ENCODE data around the gene SPEM3. TPM values are rescaled to one million over a fixed set of nuclear protein-coding genes. Genes with fewer than 3 reads are reported as not detected.

The SPEM3 gene
- polyA plus RNA-seq, 6 donors from 2014 or later = not detected

DNA sequence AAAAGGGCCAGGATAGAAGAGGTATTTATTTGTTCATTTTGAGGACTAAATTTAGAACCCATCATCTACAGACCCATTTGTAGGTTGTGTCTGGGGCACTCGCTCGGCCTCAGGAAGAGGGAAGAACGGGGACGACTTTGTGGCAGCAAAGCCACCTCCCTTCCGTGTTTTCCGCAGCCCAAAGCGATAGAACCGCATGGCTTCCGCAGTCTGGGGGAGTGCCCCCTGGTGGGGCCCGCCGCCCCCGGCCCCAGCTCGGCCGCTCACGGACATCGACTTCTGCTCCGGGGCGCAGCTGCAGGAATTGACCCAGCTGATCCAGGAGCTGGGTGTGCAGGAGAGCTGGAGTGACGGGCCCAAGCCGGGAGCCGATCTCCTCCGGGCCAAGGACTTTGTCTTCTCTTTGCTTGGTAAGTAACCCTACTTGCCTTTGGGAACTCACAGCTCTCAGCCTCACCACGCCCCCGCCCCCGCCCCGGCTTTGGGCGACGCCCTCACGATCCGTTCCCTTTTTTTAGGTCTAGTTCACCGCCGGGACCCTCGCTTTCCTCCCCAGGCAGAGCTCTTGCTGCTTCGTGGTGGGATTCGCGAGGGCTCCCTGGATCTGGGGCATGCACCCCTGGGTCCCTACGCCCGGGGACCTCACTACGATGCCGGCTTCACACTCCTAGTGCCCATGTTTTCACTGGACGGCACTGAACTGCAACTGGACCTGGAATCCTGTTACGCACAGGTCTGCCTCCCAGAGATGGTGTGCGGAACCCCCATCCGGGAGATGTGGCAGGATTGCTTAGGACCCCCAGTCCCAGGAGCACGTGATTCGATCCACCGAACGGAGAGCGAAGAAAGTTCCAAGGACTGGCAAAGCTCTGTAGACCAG, 7.3 kb downstream of the SPEM3 start:
- Mint-ChIP-seq H3K4me1 (peaks cover 31 to 52% (median 50%) of the 10 kb centered on the region in 3 donors), H3K36me3 (peaks cover 0 to 23% of the 10 kb centered on the region in 2 donors), H3K27ac (peak overlapping the region; percentile 87 to 98 (median 98)), H3K27me3 (peaks cover 12 to 30% (median 30%) of the 10 kb centered on the region in 3 donors), H3K9me3 (no peaks in the 10 kb centered on the region), H3K4me3 (peak overlapping the region; percentile 87 to 99 (median 95))
- DNase-seq = no peak
- peak; percentile 27 to 29 for ATAC-seq (ENCODE audit: low read depth in 2 of 2)

DNA sequence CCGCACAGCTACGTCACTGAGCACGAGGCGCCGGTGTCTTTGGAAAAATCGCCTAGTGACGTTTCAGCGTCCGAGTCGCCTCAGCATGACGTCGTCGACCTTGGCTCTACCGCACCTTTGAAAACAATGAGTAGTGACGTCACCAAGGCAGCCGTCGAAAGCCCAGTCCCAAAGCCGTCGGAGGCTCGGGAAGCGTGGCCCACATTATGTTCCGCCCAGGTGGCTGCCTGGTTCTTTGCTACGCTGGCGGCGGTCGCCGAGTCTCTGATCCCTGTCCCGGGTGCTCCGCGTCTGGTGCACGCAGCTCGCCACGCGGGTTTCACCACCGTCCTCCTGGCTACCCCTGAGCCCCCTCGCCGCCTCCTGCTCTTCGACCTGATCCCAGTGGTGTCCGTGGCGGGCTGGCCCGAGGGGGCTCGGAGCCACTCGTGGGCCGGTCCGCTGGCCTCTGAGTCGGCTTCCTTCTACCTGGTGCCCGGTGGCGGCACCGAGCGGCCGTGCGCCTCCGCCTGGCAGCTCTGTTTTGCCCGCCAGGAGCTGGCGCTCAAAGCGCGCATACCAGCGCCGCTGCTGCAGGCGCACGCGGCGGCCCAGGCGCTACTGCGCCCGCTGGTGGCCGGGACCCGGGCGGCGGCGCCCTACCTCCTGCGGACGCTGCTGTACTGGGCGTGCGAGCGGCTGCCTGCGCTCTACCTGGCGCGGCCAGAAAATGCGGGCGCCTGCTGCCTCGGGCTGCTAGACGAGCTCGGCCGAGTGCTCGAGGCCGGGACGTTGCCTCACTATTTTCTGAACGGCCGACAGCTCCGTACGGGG, 8.1 kb downstream of the SPEM3 start:
- H3K4me3 Mint-ChIP-seq = peak overlapping the region; percentile 87 to 99 (median 95)
- DNase-seq (peak; percentile 77), ATAC-seq (ENCODE audit: low read depth in 2 of 2) (peak; percentile 54 to 62)
- no peaks in the 10 kb centered on the region for H3K9me3 Mint-ChIP-seq
- peaks cover 31 to 55% (median 52%) of the 10 kb centered on the region in 3 donors for H3K4me1 Mint-ChIP-seq
- H3K36me3 Mint-ChIP-seq = peaks cover 0 to 23% of the 10 kb centered on the region in 2 donors
- H3K27me3 Mint-ChIP-seq = peaks cover 20 to 38% (median 37%) of the 10 kb centered on the region in 3 donors
- peak overlapping the region; percentile 79 to 98 (median 96) for H3K27ac Mint-ChIP-seq

DNA sequence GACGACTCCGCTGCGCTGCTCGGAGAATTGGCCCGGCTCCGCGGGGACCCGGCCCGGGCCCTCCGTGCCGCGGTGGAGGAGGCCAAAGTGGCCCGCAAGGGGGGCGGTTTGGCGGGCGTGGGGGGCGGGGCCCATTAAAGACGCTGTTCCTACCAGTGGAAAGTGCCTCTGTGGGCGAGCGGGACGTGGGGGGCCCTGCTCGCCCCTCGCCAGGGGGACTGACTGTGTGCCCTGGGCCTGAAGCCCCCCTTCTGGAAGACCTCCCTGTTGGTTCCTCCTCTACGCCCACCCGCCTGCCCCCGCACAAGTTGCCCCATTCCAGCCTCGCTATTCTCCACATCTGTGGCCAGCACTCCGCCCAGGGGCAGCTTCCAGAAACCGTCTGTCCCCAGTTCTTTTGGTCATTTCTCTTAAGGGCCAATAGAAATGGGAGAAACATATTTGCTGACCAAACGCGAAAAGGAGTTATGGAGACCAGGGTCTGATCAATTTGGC, 8.8 kb downstream of the SPEM3 start:
- Mint-ChIP-seq H3K36me3 (peaks cover 0 to 23% of the 10 kb centered on the region in 2 donors), H3K27ac (peak overlapping the region in 4 of 6 donors; percentile 19 to 79 (median 54)), H3K9me3 (no peaks in the 10 kb centered on the region), H3K4me1 (peaks cover 31 to 55% (median 52%) of the 10 kb centered on the region in 3 donors), H3K27me3 (peaks cover 26 to 45% (median 44%) of the 10 kb centered on the region in 3 donors), H3K4me3 (peak overlapping the region; percentile 80 to 95 (median 86))
- DNase-seq (no peak), ATAC-seq (ENCODE audit: low read depth in 2 of 2) (no peak)

DNA sequence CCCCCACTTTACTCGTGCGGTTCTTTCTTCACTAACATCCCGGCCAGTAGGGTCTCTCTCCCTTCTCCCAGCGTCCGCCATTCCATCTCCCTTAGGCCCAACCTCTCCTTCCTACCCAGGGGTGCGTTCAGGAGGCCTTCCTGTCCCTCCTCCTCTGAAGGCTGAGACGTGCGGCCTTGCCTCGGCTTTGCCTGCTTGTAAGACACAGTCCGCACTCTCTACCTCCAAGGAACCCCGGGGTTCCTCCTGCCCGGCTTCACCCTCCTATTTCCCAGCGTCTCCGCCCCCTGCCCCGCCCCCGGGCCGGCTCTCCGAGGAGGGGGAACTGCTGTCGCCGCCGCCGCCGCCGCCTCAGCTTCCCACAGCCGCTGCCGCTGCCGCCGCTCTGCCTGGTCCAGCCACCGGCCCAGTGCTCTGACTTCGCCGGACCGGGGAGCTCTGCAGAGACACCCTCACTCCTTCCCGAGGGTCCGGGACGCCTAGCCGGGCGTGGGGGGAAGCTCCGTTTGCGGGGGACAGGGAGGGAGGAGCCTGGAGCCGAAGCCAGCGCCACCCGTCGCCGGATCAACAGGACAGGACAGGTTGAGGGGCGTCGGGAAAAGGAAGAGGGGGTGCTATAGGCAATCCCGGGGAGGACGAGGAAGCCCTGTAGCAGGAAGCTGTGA, 9.4 kb downstream of the SPEM3 start:
- Mint-ChIP-seq H3K36me3 (peaks cover 0 to 24% of the 10 kb centered on the region in 2 donors), H3K27me3 (peaks cover 28 to 52% (median 50%) of the 10 kb centered on the region in 3 donors), H3K4me1 (peaks cover 31 to 55% (median 52%) of the 10 kb centered on the region in 3 donors), H3K27ac (peak overlapping the region in 4 of 6 donors; percentile 19 to 75 (median 64)), H3K4me3 (peak overlapping the region; percentile 67 to 94 (median 84)), H3K9me3 (no peaks in the 10 kb centered on the region)
- ATAC-seq (ENCODE audit: low read depth in 2 of 2) = no peak
- peak; percentile 61 for DNase-seq

- Mint-ChIP-seq H3K36me3 (peaks cover 0 to 32% of the 10 kb centered on the region in 2 donors), H3K4me3 (peak overlapping the region; percentile 67 to 94 (median 84)), H3K27ac (peak overlapping the region in 4 of 6 donors; percentile 57 to 86 (median 71)), H3K27me3 (peaks cover 32 to 59% (median 58%) of the 10 kb centered on the region in 3 donors), H3K4me1 (peaks cover 34 to 57% (median 55%) of the 10 kb centered on the region in 3 donors), H3K9me3 (no peaks in the 10 kb centered on the region)
- no peak for ATAC-seq (ENCODE audit: low read depth in 2 of 2)
- DNase-seq = no peak
Observed at GRCh38 chr17:7438656-7439460, 10.2 kb downstream of the SPEM3 start.

DNA sequence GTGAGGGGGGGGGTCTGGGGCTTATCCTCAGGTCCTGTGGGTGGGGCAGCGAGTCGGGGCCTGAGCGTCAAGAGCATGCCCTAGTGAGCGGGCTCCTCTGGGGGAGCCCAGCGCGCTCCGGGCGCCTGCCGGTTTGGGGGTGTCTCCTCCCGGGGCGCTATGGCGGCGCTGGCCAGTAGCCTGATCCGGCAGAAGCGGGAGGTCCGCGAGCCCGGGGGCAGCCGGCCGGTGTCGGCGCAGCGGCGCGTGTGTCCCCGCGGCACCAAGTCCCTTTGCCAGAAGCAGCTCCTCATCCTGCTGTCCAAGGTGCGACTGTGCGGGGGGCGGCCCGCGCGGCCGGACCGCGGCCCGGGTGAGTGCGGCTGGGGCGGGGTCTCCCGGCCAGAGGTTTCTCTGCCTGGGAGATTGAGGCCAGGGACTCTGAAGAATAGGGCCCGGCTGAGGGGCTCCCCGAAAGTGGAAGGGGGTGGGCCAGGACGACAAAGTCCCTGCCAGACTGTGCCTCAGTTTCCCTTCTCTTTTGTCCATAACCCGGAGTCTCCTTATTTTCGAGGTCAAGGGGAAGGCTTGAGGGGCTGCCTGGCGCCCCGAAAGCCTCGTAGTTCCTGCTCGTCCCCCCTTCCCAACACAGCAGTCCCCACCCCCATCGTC, 10.9 kb downstream of the SPEM3 start, which contains the start of gene FGF11:
Gene FGF11 (plus strand): TSS at position 51 of the 651 bp plus-strand sequence. CDS start 109 bp downstream, at position 160.
- Mint-ChIP-seq H3K9me3 (no peaks in the 10 kb centered on the region), H3K4me1 (peaks cover 34 to 57% (median 55%) of the 10 kb centered on the region in 3 donors), H3K27me3 (peaks cover 37 to 67% (median 63%) of the 10 kb centered on the region in 3 donors), H3K36me3 (peaks cover 0 to 32% of the 10 kb centered on the region in 2 donors), H3K27ac (peak within 1 kb of the TSS in 4 of 6 donors; percentile 57 to 86 (median 71)), H3K4me3 (peak within 1 kb of the TSS; percentile 83 to 94 (median 86))
- ATAC-seq (ENCODE audit: low read depth in 2 of 2) (no peak), DNase-seq (no peak)

DNA sequence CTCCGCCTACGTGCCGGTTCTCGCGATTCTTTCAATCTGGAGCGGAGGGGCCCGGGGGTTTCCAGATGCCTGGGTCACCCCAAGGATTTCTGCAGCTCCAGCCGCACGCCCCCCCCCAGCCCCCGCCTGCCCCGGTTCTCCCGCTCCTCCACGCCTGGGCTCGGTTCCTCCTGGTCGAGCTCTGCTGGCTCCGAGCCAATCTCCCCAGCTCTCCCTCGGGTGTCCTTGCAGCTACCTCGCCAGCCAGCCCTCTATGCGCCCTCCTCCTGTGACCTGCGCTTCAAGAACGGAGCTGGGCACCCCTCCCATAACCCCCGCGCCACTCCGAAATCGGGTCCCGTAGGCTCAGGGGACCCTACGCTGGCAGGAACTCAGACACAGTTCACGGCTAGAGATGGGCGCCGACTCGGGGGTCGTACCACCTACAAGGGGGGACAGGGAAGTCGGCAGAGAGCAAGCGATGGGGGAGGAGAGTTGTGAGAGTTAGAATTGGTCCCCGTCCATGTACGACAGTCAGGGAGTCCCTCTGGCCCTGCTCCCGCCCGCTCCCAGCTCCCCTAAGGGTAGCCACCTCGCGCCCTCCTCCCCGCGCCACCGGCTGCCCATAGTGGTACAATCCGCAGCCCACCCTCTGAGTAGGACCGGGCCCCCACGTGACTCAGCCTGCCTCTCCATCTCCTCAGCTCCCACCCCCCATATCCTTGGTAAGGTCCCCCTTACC, 11.6 kb downstream of the SPEM3 start:
- Mint-ChIP-seq H3K27ac (peak overlapping the region in 2 of 6 donors; percentile 67 to 85), H3K4me3 (peak overlapping the region; percentile 76 to 89 (median 84)), H3K4me1 (peaks cover 34 to 56% (median 56%) of the 10 kb centered on the region in 3 donors), H3K36me3 (peaks cover 0 to 32% of the 10 kb centered on the region in 2 donors), H3K9me3 (no peaks in the 10 kb centered on the region), H3K27me3 (peaks cover 37 to 74% (median 70%) of the 10 kb centered on the region in 3 donors)
- ATAC-seq (ENCODE audit: low read depth in 2 of 2) = no peak
- no peak for DNase-seq

DNA sequence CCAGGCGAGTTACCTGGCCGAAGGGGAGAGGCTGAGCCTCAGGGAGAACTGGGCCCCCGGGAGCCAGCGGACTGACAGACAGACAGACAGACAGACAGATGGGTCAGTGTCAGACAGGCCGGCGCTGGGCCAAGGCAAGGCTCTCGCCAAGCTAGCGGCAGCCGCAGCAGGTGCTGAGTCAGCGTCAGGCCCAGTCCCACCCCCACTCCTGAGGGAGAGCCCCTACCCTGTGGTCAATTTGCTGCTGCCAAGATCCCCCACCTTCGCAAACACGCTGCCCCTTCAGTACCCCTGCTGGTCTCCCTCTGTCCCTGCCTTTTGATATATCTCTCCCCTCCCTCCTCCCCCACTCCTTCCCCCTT, 12.2 kb downstream of the SPEM3 start:
- Mint-ChIP-seq H3K4me3 (peak overlapping the region in 6 of 8 donors; percentile 76 to 87 (median 82)), H3K36me3 (peaks cover 0 to 32% of the 10 kb centered on the region in 2 donors), H3K9me3 (peaks cover 0 to 1% (median 0%) of the 10 kb centered on the region in 7 donors), H3K27ac (no peak overlapping the region), H3K4me1 (peaks cover 40 to 59% (median 58%) of the 10 kb centered on the region in 3 donors), H3K27me3 (peaks cover 41 to 79% (median 75%) of the 10 kb centered on the region in 3 donors)
- ATAC-seq (ENCODE audit: low read depth in 2 of 2) (no peak), DNase-seq (no peak)

DNA sequence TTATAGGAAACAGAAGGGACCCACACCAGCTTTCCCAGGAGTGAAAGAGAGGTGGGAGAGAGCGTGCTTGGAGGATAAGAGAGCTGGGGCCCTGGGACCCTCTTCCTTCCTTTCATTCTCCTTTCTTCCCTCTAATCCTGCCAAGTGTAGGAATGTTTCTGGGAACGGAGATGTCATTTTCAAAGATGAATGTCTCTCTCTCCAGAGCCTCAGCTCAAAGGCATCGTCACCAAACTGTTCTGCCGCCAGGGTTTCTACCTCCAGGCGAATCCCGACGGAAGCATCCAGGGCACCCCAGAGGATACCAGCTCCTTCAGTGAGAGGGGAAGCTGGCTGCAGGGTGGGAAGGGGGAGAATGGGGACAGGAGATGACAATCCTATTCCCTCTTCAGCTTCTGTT, 12.6 kb downstream of the SPEM3 start:
- ATAC-seq (ENCODE audit: low read depth in 2 of 2) = no peak
- Mint-ChIP-seq H3K27me3 (peaks cover 45 to 83% (median 80%) of the 10 kb centered on the region in 3 donors), H3K4me1 (peaks cover 43 to 59% (median 58%) of the 10 kb centered on the region in 3 donors), H3K36me3 (peaks cover 0 to 32% of the 10 kb centered on the region in 2 donors), H3K4me3 (peak overlapping the region in 1 of 8 donors; percentile 73), H3K27ac (no peak overlapping the region), H3K9me3 (peaks cover 0 to 2% (median 0%) of the 10 kb centered on the region in 7 donors)
- DNase-seq = no peak

DNA sequence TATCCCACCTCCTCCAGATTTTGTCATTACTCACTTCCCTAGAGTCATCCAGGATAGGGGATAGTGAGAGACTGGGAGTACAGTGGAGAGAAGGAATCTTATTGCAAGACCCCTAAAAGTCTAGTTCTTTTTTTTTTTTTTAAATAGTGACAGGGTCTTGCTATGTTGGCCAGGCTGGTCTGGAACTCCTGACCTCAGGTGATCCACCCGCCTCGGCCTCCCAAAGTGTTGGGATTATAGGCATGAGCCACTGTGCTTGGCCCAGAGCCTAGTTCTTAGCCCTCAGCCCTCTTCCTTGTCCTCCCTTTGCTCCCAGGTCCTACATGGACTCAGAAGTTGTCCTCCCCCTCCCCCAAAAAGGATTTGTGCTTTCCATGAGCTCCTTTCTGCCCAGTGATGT, 13.5 kb downstream of the SPEM3 start:
- DNase-seq = no peak
- H3K9me3 Mint-ChIP-seq = peaks cover 0 to 2% (median 0%) of the 10 kb centered on the region in 7 donors
- H3K27me3 Mint-ChIP-seq = peaks cover 49 to 91% (median 87%) of the 10 kb centered on the region in 3 donors
- H3K27ac Mint-ChIP-seq = peak overlapping the region in 1 of 6 donors; percentile 19
- H3K36me3 Mint-ChIP-seq = peaks cover 0 to 36% of the 10 kb centered on the region in 2 donors
- peaks cover 42 to 60% (median 55%) of the 10 kb centered on the region in 3 donors for H3K4me1 Mint-ChIP-seq
- no peak for ATAC-seq (ENCODE audit: low read depth in 2 of 2)
- H3K4me3 Mint-ChIP-seq = peak overlapping the region in 2 of 8 donors; percentile 16 to 29

Data from naive B cell (primary cell).